Measurements from ENCODE around the gene OXT.
A peak's percentile ranks its signal among the peaks of the same experiment; 100 is the strongest.

- TF ChIP-seq CTCF (IDR thresholded peaks at IDR 0.05; ENCODE audit: extremely low read depth in 1 of 2, insufficient read depth in 1 of 2, low read depth in 1 of 2, low read length in 2 of 2) (no peak), POLR2AphosphoS5 (IDR thresholded peaks at IDR 0.05; ENCODE audit: insufficient read depth, low read depth, low read length) (no peak), EZH2 (IDR thresholded peaks at IDR 0.05; ENCODE audit: borderline replicate concordance, low read depth, low read length, severe bottlenecking) (peak; percentile 95), POLR2A (IDR thresholded peaks at IDR 0.05; ENCODE audit: low read depth, low read length) (no peak), MAX (IDR thresholded peaks at IDR 0.05; ENCODE audit: insufficient read depth, insufficient read length) (no peak), JUN (IDR thresholded peaks at IDR 0.05; ENCODE audit: borderline replicate concordance, insufficient read depth, insufficient read length, low read depth) (no peak), MYC (IDR thresholded peaks at IDR 0.05; ENCODE audit: low read depth, low read length) (no peak), GATA2 (IDR thresholded peaks at IDR 0.05; ENCODE audit: insufficient read depth, insufficient read length, low read depth, low read length) (no peak)
Measured at GRCh38 chr20:3082306-3082951, 11.0 kb downstream of the OXT start.

Measured in endothelial cell of umbilical vein (primary cell).